ENCODE results near the gene LAPTM4A.

The LAPTM4A gene

DNA sequence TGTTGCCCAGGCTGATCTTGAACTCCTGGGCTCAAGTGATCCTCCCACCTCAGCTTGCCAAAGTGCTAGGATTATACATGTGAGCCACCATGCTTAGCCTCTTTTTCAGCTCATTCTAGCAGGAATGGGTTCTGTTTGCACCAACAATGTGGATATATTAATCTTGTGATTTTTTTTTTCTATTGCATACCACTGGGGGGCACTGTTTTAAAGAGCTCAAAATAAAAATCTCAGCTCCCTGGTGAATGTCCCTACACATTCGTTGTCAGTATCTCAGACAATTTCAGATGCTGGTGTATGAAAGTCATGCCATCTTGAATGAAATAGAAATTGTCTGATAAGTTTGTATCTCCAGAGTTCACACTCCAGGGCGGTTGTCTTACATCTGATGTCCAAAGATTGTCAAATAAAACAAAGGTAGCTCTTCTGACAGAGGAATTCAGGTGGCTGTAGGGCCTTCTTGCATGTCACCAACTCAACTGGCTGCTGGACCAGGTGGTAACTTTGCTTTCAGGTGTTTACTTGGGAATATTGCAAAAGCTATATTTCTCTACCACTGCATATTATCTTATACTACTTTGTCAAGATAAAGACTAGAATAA is 35.8 kb downstream of the LAPTM4A start:
- DNase-seq, result no peak

DNA sequence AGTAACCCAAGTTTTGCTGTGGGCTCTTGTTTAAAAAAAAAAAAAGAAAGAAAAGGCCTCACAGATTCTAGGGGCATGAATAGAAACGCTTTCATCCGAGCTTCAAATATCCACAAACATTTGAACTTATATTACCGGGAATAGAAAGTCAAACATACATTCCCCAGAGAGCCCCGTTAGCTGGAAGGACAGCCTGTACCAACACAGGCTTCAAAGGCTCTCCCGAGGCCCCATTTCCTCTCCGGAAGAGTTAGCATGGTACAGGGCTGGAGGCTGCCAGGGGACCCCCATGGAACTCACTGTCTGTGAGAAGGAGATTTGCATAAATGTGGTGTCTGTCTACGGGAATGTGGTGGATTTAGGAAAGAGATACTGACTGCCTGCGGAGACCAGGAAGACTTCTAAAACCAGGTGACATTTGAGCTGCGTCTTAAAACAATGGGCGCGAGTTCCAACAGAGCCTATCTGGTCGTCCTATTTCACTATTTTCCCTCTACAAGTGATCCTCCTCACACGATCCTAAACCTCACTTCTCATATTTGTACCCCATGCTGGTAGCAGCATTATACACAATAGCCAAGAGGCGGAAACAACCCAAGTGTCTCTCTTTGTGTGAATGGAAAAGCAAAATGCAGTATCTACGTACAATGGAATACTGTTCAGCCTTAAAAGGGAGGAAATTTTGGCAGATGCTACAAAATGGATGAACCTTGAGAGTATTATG is 38.1 kb downstream of the LAPTM4A start:
- no peak for DNase-seq

DNA sequence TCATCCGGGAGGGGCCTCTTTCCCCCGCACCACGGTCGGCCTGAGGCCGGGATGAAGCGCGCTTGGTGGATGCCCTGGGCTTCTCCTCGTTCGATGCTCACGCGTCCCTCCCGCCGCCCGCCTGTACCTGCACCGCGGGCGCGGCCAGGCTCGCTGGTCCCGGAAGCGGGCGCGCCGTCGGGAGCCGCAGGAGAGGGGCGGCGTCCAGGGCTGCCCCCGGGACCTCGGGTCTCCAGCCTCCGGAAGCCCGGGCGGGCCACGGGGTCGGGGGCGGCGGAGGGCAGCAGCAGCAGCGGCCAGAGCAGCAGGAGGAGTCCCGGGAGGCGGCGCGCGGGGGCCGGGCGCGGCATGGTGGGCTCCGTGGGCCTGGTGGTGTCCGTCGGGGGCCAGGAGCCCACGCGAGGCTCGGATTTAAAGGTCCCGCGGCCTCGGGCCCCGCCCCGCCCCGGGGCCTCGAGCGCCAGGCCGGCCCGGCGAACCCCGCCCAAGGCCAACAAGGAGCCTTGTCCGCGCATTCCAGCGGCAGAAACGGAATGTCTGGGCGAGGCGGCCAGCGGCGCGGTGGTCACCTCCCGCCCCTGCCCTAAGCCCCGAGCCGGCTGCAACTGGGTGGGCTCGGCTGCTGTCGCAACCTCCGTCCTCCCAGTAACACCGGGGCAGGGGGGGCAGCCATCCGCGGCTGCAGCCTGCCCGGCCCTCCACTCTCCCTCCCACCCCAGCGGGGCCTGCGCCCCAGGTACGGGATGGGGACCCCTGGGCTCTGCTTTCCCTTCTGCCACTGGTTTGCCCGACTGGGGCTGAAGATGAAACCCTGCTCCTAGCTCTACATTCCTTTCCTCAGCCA is 38.9 kb downstream of the LAPTM4A start, which contains the start of gene MATN3:
Gene MATN3, minus strand, starts transcription at position 387 of the 844 bp plus-strand sequence. Its CDS starts 37 bp downstream, at position 350.
- peak; percentile 91 for DNase-seq

DNA sequence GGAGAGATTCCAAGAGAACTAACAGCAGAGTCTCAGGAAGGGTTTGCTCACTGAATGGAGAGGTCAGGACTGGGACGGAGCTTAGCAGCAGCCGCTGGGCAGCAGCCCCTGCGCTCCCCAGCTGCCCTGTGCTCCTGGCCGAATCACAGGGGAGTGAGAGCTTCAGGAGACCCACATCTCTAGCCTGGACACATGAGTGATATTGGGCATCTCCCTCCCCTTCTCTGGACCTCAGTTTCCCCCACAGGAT is 39.5 kb downstream of the LAPTM4A start:
- no peak for DNase-seq

DNA sequence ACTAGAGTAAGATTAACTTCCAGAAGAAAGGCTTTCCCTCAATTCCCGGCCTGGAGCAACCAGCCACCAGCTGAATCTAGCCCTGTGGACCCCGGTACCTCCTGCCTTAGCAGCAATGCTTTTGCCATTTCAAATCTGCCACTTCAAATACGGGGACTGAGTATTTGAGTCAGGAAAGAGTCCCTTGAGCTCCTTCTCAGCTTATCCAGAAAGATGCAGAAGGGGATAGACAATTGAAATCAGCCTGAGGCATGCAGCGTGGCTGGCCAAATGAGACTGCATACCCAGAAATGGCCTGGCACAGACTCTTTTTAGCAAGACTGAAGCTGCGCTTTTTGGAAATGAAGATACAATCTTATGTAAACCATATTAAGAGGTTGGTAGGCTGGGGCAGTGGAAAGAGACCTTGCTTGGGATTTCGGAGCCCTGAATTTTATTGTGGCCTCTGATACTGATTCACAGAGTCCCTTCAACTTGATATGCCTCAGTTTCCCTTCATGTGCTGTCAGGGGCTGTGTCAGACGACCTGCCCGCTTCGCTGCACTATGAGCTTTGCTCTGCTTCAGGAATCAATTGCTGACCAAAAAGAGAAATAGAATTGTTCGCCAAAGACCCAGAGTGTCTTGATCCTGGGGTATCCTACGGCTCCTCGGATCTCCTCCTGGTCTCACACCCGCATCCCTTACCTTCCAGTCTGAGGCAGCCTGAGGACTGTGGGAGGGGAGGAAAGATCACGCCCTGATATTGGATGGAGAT is 40.0 kb downstream of the LAPTM4A start:
- no peak for DNase-seq

DNA sequence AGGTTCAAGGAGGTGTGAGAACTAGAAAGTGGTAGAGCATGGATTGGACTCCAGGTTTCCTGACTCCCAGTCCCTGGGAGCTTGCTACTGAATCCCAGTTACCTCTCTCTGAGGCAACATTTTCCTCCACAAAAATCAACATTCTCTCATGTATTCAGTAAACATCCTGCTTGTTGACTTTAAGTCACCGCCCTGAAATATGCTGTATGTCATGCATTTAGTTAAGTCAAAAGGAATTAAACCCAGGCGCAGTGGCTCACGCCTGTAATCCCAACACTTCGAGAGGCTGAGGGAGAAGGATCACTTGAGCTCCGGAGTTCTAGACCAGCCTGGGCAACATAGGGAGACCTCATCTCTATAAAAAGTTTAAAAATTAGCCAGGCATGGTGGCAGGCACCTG is 42.7 kb downstream of the LAPTM4A start:
- no peak for DNase-seq

DNA sequence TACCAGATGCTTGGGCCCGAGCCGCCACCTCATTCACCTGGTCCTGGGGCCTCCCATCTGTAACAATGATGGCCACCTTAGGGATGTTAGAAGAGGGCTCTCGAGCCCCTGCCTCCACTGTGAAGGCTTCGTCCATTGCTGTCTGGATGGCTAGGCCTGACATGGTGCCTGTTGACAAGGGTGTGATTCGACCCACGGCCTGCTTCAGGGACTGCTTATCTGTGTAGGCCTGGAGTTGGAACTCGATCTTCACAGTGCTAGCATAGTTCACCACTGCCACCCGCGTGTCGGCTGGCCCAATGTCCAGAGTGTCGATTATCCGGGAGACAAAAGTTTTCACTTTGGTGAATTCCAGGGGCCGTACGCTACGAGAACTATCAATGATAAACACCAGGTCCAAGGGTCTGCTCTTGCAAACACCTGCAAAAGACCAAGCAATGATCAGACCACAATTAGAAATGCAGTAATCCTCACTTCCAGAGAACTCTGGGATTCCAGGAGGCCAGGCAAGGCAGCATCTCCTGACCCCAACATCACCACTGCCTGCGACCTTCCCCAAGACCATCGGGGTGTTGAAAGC is 45.4 kb downstream of the LAPTM4A start:
- DNase-seq, result no peak

DNA sequence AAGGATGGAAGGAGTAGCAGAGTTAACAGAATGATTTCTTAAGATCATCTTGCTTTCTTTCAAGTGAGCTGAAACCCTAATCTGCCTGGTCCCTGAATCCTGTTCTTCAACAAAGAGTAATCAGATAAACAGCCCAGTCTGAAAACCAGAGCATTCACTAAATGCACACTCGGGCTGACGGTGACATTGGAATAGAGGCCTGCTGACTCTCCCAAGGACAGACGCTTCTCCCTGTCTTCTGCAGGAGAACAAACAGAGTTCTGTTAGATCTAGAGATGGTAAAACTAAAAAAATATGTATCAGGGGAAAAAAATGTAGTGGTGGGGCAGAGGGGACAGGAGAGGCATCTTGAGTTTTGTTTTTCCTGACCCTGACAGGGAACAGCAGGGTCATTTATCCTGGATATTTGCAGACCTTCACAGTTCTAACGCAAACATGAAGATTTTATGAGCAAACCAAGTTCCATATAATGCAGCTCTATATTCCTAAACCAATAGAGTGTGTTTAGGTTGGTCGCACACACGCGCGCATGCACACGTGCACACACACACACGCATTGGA is 46.3 kb downstream of the LAPTM4A start:
- DNase-seq, result peak; percentile 55

DNA sequence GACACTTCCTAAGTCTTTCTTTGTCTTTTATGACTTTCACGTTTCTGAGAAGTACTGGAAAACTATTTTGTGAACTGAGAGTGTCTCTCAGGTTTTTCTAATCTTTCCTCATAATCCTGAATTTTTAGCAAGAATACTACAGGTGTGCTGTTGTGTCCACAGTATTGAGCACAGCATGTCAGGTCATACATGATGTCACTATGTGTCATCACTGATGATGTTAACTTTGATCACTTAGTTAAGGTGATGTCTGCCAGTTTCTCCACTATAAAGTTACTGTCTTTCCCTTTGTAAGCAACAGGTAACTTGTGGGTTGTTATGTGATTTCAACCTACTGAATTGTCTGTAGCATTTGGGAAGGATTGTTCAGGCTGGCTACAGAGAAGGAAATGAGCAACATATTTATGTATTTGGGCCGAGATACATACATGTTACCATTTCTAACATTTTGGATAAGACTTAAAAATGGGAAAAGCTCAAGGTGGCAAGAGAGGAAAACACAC is 50.0 kb downstream of the LAPTM4A start:
- no peak for DNase-seq

DNA sequence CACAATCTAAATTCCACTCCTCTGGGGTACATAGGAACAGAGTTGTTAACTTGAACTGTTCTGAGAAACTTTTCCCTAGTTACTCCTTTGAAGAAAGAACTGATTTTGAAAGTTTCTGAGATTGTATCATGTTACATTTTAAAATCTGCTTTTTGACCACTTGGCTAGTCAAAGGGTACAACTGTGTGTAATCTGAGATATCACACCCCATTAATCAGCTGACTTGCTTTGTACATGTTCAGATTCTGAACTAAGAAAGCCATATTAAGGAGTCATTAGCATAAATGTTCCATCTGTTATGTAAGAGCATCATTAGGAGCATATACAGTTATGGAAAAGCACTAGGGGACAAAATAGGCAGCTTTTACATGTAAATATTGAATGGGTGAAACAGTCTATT is 57.7 kb downstream of the LAPTM4A start:
- DNase-seq, result no peak

DNA sequence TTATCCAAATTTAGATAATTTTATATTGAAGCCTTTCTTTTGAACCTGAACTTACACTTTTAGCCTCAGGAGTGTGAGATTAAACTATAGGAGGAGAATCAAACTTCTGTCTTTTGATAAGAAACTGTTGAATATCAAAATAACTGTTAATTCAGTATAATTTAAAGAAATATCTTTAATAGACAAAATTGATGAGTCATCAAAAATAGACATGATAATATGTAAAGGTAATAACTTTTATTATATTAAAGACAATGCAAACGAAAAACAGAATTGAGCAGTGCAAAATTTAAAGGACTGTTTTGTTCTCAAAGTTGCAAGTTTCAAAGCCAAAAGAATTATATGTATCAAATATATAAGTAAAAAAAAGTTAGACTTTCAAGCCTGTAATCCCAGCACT is 59.5 kb downstream of the LAPTM4A start:
- DNase-seq, result no peak

DNA sequence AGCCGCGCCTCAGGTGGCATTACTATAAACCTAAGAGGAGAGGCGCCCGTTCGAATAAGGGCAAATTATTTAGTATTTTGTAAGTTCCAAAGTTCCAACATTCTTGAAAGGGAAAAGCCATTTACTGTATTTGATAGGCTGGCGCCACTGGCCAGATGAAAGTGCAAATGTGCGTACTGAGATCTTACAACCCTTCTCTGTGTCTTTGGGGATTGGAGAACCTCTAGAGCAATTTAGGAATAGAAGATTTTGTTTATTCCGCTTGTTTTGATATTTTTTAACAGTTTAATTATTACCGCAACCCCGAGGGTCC is 61.1 kb downstream of the LAPTM4A start:
- DNase-seq, result no peak

DNA sequence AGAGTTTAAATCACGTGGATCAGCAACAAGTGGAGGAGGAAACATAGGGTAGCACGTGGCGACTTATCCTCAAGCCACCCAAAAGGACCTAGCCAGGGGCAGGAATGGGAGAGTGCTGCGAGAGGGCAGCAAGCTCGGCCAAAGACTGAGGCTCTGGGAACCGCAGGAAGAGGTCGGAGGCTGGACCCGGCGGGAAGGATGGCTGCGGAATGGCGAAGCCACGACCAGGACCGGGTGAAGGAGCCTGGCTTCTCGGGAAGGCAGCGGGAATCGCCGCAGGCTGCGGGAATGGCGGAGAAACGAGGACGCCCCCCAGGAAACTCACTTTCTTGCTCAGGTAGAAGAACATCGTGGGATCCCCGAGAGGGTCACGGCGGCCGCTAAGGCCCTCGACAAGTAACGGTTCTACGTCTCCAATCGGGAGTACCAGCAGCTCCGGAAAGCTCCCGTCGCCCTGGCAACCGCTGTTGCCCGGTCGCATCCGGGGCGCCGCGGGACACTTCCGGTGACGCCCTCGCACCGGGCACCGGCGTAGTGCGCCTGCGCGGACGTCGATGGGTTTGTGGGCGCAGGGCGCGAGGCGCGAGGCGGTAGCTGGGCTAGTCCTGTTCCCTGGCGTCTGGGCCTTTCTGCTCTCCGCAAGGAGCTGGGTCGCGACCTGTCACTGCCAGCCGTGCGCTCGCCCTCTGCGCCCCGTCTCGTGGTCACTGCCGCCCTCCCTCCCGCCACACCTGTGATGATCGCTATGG is 61.6 kb downstream of the LAPTM4A start, which contains the start of gene WDR35:
Gene WDR35, minus strand, starts transcription at position 439 of the 749 bp plus-strand sequence. Its CDS starts 90 bp downstream, at position 349.
- DNase-seq, result peak; percentile 93

DNA sequence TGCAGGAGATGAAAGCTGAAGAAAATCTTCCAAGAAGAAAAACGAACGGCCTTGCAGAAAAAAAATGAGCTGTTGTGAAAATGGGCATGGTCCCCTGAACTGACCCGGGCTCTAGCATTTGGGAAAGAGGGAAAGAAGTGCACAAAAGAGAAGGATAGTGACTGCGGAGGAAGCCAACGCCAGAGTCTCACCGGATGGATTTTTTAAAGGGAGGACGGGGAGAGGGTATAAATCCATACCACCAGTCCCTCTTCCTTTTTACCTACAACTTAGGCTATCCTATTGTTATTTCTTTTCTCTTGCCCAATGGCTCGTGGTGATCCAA is 62.1 kb downstream of the LAPTM4A start:
- DNase-seq, result no peak

DNA sequence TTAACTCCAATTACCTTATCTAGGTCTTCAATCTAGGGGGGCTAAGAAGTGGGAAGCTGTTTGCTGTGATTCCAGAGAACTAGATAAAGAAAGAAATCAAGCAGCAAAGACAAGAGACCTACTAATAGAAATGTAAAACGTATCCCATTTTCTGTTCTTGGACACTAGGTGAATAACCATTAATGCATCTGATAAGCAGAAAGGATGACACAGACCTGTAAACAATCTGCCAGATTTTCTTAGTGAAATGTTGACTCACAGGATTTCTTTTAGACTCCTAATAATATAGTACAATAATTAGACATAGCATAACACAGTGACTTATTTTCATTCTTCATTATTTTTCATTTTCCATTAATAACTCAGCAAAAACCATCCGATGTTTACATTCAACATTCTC is 62.8 kb downstream of the LAPTM4A start:
- no peak for DNase-seq

DNA sequence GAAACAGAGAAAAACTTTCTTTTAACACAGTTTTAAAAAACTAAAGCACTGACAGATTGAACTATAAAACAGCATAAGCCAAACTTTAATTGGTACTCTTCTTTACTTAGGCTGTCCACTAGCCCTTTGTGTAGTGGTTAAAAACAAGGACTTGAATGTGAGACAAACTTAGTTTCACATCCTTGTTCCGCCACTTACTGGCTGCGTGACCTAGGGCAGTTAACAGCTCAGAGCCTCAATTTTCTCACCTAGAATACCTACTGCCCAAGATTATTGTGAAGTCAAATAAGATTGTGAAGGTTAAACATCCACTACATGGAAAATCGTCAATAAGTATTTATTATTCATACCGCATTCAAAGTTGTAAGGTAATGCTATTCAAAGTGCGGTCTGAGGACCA is 63.5 kb downstream of the LAPTM4A start:
- DNase-seq, result no peak
